ENCODE data around the gene HERPUD1.
A peak's percentile ranks its signal among the peaks of the same experiment; 100 is the strongest.
"Not testable (repeated sequence)": the region's sequence is repeated elsewhere in the genome, so short reads cannot be mapped to it uniquely, and the experiment has no call there.

The HERPUD1 gene

GRCh38 chr16:56931892-56932720 is at the start of gene HERPUD1:
Gene HERPUD1 (plus strand): TSS chr16:56932142. CDS start chr16:56932245, 103 bp downstream.
- DNase-seq, result peak; percentile 73 to 86

GRCh38 chr16:56883586-56883985 is 48.4 kb upstream of the HERPUD1 start:
- no peak for DNase-seq

- DNase-seq, result no peak
These were observed 47.8 kb upstream of the HERPUD1 start for GRCh38 chr16:56884026-56884582.

- DNase-seq, result not testable (repeated sequence)
These were observed 47.0 kb upstream of the HERPUD1 start for GRCh38 chr16:56884929-56885328.

- no peak for DNase-seq
These were observed 46.3 kb upstream of the HERPUD1 start for GRCh38 chr16:56885446-56886162.

GRCh38 chr16:56886296-56886695 is 45.6 kb upstream of the HERPUD1 start:
- no peak for DNase-seq

GRCh38 chr16:56886826-56887225 is 45.1 kb upstream of the HERPUD1 start:
- no peak for DNase-seq

- no peak for DNase-seq
These were observed 43.1 kb upstream of the HERPUD1 start for GRCh38 chr16:56888806-56889205.

- DNase-seq, result no peak
These were observed 42.7 kb upstream of the HERPUD1 start for GRCh38 chr16:56889206-56889605.

GRCh38 chr16:56891685-56892084 is 40.3 kb upstream of the HERPUD1 start:
- DNase-seq, result no peak

GRCh38 chr16:56892705-56893104 is 39.2 kb upstream of the HERPUD1 start:
- DNase-seq, result no peak

- no peak for DNase-seq
These were observed 37.5 kb upstream of the HERPUD1 start for GRCh38 chr16:56894331-56894917.

- DNase-seq, result no peak
These were observed 36.1 kb upstream of the HERPUD1 start for GRCh38 chr16:56895813-56896212.

GRCh38 chr16:56896244-56896643 is 35.7 kb upstream of the HERPUD1 start:
- DNase-seq, result no peak

- no peak for DNase-seq
These were observed 34.7 kb upstream of the HERPUD1 start for GRCh38 chr16:56897026-56897799.

GRCh38 chr16:56898847-56899246 is 33.1 kb upstream of the HERPUD1 start:
- DNase-seq, result no peak

GRCh38 chr16:56903866-56904265 is 28.1 kb upstream of the HERPUD1 start:
- no peak for DNase-seq

- DNase-seq, result no peak
These were observed 24.5 kb upstream of the HERPUD1 start for GRCh38 chr16:56907401-56907800.

- no peak for DNase-seq
These were observed 22.4 kb upstream of the HERPUD1 start for GRCh38 chr16:56909527-56909979.

GRCh38 chr16:56910112-56910511 is 21.8 kb upstream of the HERPUD1 start:
- no peak for DNase-seq

GRCh38 chr16:56910654-56911539 is 21.0 kb upstream of the HERPUD1 start:
- no peak for DNase-seq
